Activated CD8-positive, alpha-beta memory T cell treated with anti-CD3 and anti-CD28 coated beads, Interleukin-2, amount 50 U/mL, for 24 hours (primary cell): ENCODE measurements around the gene CCM2.

ENCODE experiments used
- DNase-seq: peaks from one replicate; pipeline ENCODE4 v3.0.0-alpha.2; 2020; ENCODE audit errors: extremely low read depth

CCM2 gene

GRCh38 chr7:45122975-45123860 is 123.2 kb downstream of the CCM2 start:
- DNase-seq = no peak

- DNase-seq = no peak
Measured at GRCh38 chr7:45123913-45124710, 124.1 kb downstream of the CCM2 start.

GRCh38 chr7:45125193-45125904 is 125.3 kb downstream of the CCM2 start:
- DNase-seq = no peak
